NT2/D1 (cell line): Measurements from ENCODE around the gene EGLN2.

Experiments used
- YY1 ChIP-seq: IDR thresholded peaks from 2 replicates; pipeline ENCODE4 v1.6.1; 2011; ENCODE audit not compliant: insufficient read length, insufficient read depth
- ZNF274 ChIP-seq: IDR thresholded peaks from 2 replicates; pipeline ENCODE4 v1.6.1; 2011; ENCODE audit warnings: mild to moderate bottlenecking, low read depth, low read length

DNA sequence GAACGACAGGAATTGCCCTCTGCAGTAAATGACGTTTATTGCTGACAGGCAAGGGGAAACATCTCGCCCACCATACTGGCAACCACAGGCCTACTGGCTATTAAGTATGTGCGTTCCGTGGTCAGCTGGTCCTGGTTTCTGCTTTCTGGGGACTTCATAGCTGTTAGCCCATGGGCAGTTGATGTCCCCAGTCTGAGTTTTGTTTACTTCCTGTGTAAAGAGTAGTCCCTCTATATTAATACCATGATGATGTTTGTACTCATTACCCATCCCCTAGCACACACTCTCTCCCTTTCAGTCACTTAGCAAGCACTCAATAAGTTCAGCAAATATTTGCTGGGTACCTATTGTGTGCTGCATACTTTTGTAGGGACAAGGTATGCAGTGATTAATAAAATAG lies 30.1 kb upstream of the EGLN2 start:
- TF ChIP-seq YY1, result no peak
- TF ChIP-seq ZNF274, result no peak
